ENCODE measurements around the gene COL4A2.

- TF ChIP-seq FOXM1 (IDR thresholded peaks at IDR 0.05; ENCODE audit: borderline replicate concordance) (no peak), ELF4 (IDR thresholded peaks at IDR 0.05) (no peak), ZNF384 (IDR thresholded peaks at IDR 0.05) (no peak), BHLHE40 (IDR thresholded peaks at IDR 0.05; ENCODE audit: borderline replicate concordance) (no peak), SP1 (IDR thresholded peaks at IDR 0.05) (no peak), SUZ12 (IDR thresholded peaks at IDR 0.05) (no peak), L3MBTL2 (conservative IDR thresholded peaks at IDR 0.05) (no peak), HDGF (IDR thresholded peaks at IDR 0.05; ENCODE audit: borderline replicate concordance) (no peak), NFRKB (IDR thresholded peaks at IDR 0.05) (no peak), PKNOX1 (IDR thresholded peaks at IDR 0.05) (no peak), CTBP1 (IDR thresholded peaks at IDR 0.05; ENCODE audit: borderline replicate concordance) (no peak), FOXK2 (IDR thresholded peaks at IDR 0.05) (no peak)
These were observed 214.9 kb downstream of the COL4A2 start for GRCh38 chr13:110521946-110522345.
